ENCODE measurements around the gene IDI2.
"Not testable (repeated sequence)": the region's sequence is repeated elsewhere in the genome, so short reads cannot be mapped to it uniquely, and the experiment has no call there.

The IDI2 gene

GRCh38 chr10:1047937-1048336, 22.3 kb upstream of the IDI2 start:
- DNase-seq (ENCODE audit: low read depth): no peak

- DNase-seq (ENCODE audit: low read depth): no peak
These were observed 19.8 kb upstream of the IDI2 start for GRCh38 chr10:1045415-1045814.

- no peak for DNase-seq (ENCODE audit: low read depth)
These were observed 19.3 kb upstream of the IDI2 start for GRCh38 chr10:1044964-1045363.

GRCh38 chr10:1044146-1044545, 18.5 kb upstream of the IDI2 start:
- no peak for DNase-seq (ENCODE audit: low read depth)

GRCh38 chr10:1043532-1043995, 17.9 kb upstream of the IDI2 start:
- no peak for DNase-seq (ENCODE audit: low read depth)

GRCh38 chr10:1041514-1041913, 15.9 kb upstream of the IDI2 start:
- DNase-seq (ENCODE audit: low read depth): no peak

GRCh38 chr10:1040133-1040532, 14.5 kb upstream of the IDI2 start:
- DNase-seq (ENCODE audit: low read depth): no peak

- not testable (repeated sequence) for DNase-seq (ENCODE audit: low read depth)
These were observed 13.1 kb upstream of the IDI2 start for GRCh38 chr10:1038769-1039168.

GRCh38 chr10:1037098-1037497, 11.4 kb upstream of the IDI2 start:
- no peak for DNase-seq (ENCODE audit: low read depth)

- peak; percentile 33 for DNase-seq (ENCODE audit: low read depth)
These were observed 10.7 kb upstream of the IDI2 start for GRCh38 chr10:1036341-1036791.

GRCh38 chr10:1035201-1035600, 9.5 kb upstream of the IDI2 start:
- DNase-seq (ENCODE audit: low read depth): no peak

GRCh38 chr10:1034758-1035157, 9.1 kb upstream of the IDI2 start:
- DNase-seq (ENCODE audit: low read depth): no peak

GRCh38 chr10:1033601-1034000, 7.9 kb upstream of the IDI2 start:
- no peak for DNase-seq (ENCODE audit: low read depth)

- no peak for DNase-seq (ENCODE audit: low read depth)
These were observed 4.2 kb upstream of the IDI2 start for GRCh38 chr10:1029838-1030237.

- DNase-seq (ENCODE audit: low read depth): no peak
These were observed 919 bp upstream of the IDI2 start for GRCh38 chr10:1026578-1026977.

GRCh38 chr10:1024103-1024502, 1.6 kb downstream of the IDI2 start:
- DNase-seq (ENCODE audit: low read depth): no peak

- DNase-seq (ENCODE audit: low read depth): no peak
These were observed 3.2 kb downstream of the IDI2 start for GRCh38 chr10:1022413-1022812.

- no peak for DNase-seq (ENCODE audit: low read depth)
These were observed 4.7 kb downstream of the IDI2 start for GRCh38 chr10:1020958-1021357.

- no peak for DNase-seq (ENCODE audit: low read depth)
These were observed 5.2 kb downstream of the IDI2 start for GRCh38 chr10:1020460-1020859.

- DNase-seq (ENCODE audit: low read depth): no peak
These were observed 6.3 kb downstream of the IDI2 start for GRCh38 chr10:1019362-1019761.

GRCh38 chr10:1015688-1016087, 10.0 kb downstream of the IDI2 start:
- DNase-seq (ENCODE audit: low read depth): no peak

GRCh38 chr10:1011696-1012095, 14.0 kb downstream of the IDI2 start:
- DNase-seq (ENCODE audit: low read depth): no peak

- DNase-seq (ENCODE audit: low read depth): no peak
These were observed 15.0 kb downstream of the IDI2 start for GRCh38 chr10:1010703-1011102.

GRCh38 chr10:1009947-1010346, 15.7 kb downstream of the IDI2 start:
- not testable (repeated sequence) for DNase-seq (ENCODE audit: low read depth)

GRCh38 chr10:1009071-1009494, 16.6 kb downstream of the IDI2 start:
- DNase-seq (ENCODE audit: low read depth): no peak

Data from activated T-helper 9 cell treated with anti-CD3 and anti-CD28 coated beads, Interleukin-2, amount 50 U/mL, for 16 hours (primary cell).